GM13977 (cell line): ENCODE results near the gene CYP2C8.
"Not testable (repeated sequence)": the region's sequence is repeated elsewhere in the genome, so short reads cannot be mapped to it uniquely, and the experiment has no call there.

Experiments used
- DNase-seq: peaks from one replicate; pipeline ENCODE4 v3.0.0; 2012; ENCODE audit warnings: low spot score
- CTCF ChIP-seq: IDR thresholded peaks from 2 replicates; pipeline ENCODE4 v1.5.1; 2012; ENCODE audit warnings: mild to moderate bottlenecking, control low read depth; ENCODE audit not compliant: insufficient read depth; ENCODE audit errors: extremely low read depth, missing control alignments
- in situ Hi-C: fragments of 300-500 bp; cut with MboI; formaldehyde crosslinking; loops from one replicate; pipeline ENCODE4 v1.12.0; 2022; ENCODE audit warnings: low sequenced_read_pairs, low pct_unique_long_range_greater_than_20kb, mixed read lengths, inconsistent platforms; ENCODE audit not compliant: unreplicated experiment

The CYP2C8 gene

GRCh38 chr10:95069286-95069685 is at the start of gene CYP2C8:
Gene CYP2C8, minus strand, starts transcription at chr10:95069497. Its CDS starts 95 bp downstream, at chr10:95069402.
- in situ Hi-C loops: no loop called here
- TF ChIP-seq CTCF: no peak
- DNase-seq: no peak

- DNase-seq: no peak
- in situ Hi-C loops: no loop called here
- no peak for TF ChIP-seq CTCF
These were observed 47.6 kb upstream of the CYP2C8 start for GRCh38 chr10:95116869-95117269.

- in situ Hi-C loops, DNase-seq: not testable (repeated sequence)
These were observed 41.5 kb upstream of the CYP2C8 start for GRCh38 chr10:95110823-95111222.

- in situ Hi-C loops: no loop called here
- DNase-seq: no peak
- TF ChIP-seq CTCF: no peak
These were observed 28.5 kb upstream of the CYP2C8 start for GRCh38 chr10:95097805-95098204.

GRCh38 chr10:95096143-95096542 is 26.8 kb upstream of the CYP2C8 start:
- in situ Hi-C loops: no loop called here
- TF ChIP-seq CTCF: no peak
- no peak for DNase-seq

- in situ Hi-C loops, DNase-seq: not testable (repeated sequence)
These were observed 10.3 kb upstream of the CYP2C8 start for GRCh38 chr10:95079626-95080025.

GRCh38 chr10:95077556-95077955 is 8.3 kb upstream of the CYP2C8 start:
- no peak for DNase-seq
- in situ Hi-C loops: no loop called here

More at GRCh38 chr10:95077556-95077955, 8.3 kb upstream of the CYP2C8 start:
- TF ChIP-seq CTCF: no peak
